AG08395 (cell line): ENCODE measurements around the gene TBKBP1.
A peak's percentile ranks its signal among the peaks of the same experiment; 100 is the strongest.
"Not testable (repeated sequence)": the region's sequence is repeated elsewhere in the genome, so short reads cannot be mapped to it uniquely, and the experiment has no call there.

Source experiments
- DNase-seq: peaks from one replicate; pipeline ENCODE4 v3.0.0; 2012; ENCODE audit warnings: mixed read lengths, low spot score

The TBKBP1 gene

DNA sequence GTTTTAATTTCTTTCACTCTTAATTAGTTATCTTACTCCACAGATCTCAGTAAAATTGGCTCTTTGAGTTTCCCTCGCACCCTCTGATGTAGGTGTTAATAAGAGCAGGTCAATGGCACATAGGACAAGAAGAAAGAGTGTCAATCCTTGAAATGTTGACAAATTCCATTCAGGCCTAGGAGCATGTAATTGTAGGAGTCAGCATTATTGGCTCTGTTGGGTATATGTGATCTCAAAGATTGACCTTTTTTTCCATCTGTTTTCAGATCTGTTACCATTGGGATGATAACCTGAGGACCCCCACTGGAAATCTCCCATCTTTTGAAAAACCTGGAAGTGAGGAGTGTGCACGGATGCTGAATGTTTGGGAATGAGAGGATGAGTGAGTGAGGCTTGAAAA is 11.8 kb upstream of the TBKBP1 start:
- DNase-seq: no peak

DNA sequence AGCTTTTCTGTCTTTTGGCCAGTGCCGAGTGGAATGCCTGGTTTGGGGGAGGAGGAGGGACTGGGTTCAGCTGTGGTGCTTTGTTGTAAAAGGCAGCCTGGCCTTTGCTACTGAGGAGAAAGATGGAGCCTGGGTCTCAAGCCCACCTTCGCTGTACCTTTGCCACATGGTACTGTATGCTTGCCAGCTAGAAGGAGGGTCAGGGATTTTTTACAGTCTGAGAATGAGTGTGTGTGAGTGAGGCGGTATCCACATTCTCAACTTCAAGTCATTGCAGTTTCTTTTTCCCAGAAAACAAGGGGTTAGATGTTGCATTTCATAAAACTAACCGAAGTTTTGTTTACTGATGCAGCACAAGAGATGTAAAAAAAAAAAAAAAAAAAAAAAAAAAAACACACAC is 11.2 kb upstream of the TBKBP1 start:
- DNase-seq: not testable (repeated sequence)

GRCh38 chr17:47684025-47684424 is 9.9 kb upstream of the TBKBP1 start:
- DNase-seq: no peak

DNA sequence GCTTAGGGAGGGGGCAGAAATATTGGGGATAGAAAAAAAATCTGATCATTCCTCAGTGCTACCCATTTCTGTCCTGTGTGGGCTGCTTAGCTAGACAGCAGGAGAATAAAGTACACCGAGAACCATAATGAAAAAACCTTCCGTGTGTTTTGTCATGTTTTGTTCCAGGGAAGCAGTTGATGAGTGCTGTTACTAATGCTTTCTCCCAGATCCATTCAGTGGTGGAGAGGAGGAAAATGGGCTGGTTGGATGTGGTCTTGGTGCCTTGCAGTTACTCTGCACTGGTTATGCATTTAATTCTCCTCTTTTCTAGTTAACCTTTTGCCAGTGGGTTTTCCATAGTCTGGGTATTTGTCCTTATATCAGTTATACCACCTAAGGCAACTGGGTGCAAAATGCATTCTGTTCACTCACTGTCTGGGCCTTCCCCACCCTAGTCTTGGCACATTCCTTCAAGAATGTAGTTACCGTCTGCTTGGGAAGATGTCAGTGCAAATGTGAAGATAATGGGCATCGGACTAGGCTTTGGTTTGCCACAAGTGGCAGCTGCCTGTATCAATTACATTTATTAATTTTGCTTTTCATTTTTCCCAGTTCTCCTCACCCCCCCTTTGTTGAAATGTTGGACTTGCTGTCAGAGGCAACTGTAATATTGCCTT is 9.3 kb upstream of the TBKBP1 start:
- no peak for DNase-seq

- DNase-seq: no peak
Observed at GRCh38 chr17:47685556-47686275, 8.2 kb upstream of the TBKBP1 start.

DNA sequence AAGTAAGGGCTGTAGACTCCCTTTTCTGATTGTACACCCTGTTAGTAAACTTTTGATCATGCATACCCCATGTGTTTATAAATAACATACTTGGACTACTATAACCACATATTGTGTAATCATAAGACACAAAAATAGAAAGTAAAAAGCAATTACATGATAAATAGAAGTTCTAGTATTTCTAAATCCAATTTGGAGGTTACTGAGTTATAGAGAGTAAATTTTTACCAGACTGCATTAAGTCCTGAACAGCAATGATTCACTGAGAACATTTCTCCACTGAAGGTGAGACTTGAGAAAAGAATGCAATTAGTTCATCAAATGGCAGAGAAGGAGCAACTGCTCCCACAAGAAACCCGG is 7.7 kb upstream of the TBKBP1 start:
- DNase-seq: peak; percentile 53

DNA sequence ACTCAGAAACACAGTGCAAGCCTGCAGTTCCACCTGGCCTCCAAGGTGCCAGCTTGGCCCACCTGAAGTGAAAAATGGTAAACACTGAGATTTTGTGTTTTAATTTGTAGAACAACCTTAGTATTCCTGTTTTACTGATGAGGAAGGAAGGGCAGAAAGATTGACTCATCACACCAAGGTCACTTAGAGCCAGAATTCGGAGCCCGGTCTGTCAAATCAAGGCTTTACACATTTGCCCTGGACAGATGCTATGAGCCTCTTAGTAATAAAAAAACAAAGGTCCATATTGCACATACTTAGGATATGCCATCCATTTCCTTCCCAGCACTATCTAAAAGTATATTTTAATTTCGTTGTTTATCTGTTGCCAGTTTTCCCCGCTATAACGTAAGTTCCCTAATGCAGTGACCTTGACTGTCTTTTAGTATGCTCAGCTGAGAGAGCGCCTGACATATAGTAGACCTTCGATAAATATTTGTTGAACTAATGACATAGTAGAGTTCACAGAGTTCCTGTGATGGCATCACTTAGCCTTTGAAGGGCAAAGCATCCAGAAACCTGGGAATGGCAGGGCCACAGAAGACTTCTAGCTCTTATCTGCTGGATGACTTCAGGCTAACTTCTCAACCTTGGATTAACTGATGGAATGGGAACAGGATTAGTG is 7.2 kb upstream of the TBKBP1 start:
- DNase-seq: no peak

- no peak for DNase-seq
Observed at GRCh38 chr17:47687328-47687690, 6.7 kb upstream of the TBKBP1 start.

GRCh38 chr17:47687748-47688147 is 6.2 kb upstream of the TBKBP1 start:
- no peak for DNase-seq

DNA sequence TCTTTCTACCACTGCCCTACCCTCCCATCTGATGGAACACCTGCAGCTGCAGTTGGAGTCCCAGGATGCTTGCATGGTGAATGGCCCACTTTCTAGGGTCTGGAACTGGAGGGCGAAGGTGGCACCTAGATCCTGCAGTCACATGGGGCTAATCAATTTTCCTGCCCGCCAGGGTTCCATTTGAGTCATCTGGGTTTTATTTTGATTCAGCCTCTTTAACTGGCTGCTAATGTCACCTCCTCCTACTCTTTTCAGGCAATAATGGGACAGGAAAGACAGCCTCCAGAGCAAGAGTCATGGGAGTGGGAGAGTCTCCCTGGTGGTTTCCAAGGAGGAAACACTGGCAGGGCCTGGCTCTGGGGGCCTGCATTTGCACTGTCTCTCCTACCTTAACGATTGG is 3.8 kb upstream of the TBKBP1 start:
- no peak for DNase-seq

DNA sequence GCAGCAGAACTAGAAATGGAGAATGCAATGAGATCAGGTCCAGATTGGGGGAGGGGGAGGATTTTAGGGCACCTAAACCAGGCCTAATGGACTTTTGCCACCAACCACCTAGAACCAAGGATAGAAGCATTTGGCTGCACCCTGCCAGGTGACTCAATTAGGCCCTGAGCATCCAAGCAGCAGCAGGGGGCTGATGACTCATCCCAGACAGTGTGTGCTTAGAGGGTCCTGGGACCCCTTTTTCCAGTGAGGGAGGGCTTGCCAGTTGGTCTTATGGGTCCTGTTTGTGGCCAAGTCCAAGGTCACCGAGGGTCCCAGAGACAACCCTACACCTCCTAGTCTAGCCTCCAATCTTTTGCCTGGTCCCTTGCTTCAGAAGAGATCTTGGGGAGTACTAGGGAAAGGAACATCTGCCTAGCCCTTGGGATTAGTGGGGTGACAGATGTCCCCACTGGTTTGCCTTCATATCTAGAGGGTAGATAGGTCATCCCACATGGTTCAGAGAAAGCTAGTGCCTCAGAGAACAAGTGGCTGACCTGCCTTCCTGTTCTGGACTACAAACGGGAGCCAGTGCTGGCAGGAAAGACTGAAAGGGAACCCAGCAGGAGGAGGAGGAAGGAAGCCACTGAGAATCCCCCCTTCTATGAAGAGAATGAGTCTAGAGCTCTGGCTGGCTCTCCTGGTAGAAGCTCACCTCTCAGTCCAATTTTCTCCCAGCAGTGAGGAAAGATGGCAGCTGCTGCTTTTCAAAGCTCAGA is 1.6 kb upstream of the TBKBP1 start:
- no peak for DNase-seq

DNA sequence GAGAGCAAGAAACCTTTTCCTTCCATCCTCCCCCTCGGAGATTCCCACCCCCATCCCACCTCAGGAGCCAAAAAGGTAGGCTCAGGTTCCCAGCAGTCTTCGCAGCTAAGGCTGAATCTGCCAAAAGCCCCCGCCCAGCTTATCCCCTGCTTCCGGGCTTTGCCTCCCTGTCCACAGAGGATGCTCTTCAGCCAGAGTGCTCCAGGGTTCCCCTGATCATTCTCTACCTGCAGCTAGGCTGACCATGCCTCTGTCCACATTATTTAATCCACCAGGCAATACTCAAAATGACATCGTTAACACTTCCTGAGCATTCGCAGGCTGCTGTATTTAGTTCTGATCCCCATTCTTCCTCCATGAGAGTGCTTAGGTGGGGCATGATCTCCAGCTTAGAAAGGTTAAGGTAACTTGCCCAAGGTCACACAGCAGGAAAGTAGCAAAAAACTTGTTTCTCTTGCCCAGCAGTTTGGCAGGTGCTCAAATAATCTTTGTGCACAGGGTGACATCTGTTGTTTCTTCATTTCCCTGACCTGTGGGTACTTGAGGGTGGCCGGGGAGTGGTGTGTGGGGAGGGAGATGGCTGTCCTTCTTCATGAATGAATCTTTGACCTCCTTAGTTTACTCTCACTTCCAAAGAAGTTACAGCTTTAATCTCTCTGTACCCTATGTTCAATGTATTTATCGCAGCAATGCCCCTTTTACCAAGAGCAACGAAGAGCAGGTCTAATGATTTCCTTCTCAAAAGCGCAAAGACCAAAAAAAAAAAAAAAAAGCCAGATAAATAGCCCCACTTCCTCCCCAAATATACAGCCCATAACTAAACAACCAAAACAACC is 848 bp upstream of the TBKBP1 start:
- no peak for DNase-seq

GRCh38 chr17:47694581-47695428 is 844 bp downstream of the TBKBP1 start:
- peak; percentile 83 for DNase-seq

- no peak for DNase-seq
Observed at GRCh38 chr17:47695429-47696376, 1.7 kb downstream of the TBKBP1 start.

DNA sequence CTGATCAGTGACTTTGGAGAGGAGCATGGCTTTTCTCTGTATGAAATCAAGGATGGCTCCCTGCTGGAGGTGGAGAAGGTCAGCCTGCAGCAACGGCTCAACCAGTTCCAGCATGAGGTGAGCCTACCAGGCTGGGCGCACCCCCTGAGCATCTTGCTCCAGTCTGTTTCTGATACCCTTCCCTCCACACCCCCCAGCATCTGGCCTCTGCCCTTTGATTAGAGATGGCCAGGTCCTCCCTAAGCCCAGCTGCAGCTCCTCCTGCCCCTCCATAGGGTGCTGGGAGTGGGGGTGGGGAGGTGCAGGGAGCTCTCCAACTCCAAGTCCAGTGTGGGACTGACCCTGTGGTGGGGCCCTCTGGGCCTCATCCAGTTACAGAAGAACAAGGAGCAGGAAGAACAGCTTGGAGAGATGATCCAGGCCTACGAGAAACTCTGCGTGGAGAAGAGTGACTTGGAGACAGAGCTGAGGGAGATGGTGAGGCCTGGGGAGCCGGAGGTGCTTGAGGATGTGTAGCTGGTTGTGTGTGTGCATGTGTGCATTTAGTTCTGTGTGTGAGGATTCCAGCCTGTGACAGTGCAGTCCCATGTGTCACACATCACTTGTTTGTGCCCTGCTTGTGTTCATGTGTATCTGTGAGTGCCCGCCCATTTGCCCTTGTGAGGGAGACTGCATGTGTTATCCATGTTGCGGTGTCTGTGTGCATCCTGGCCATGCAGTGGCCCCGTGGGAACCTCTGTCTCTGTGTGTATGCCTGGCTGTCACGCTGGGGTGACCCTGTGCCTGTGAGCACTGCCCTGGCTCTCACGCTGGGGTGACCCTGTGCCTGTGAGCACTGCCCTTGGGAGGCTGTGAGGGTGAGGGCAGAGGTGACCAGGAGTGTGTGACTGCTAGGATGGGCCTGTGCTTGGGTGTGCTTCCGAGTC is 3.0 kb downstream of the TBKBP1 start:
- no peak for DNase-seq

- DNase-seq: no peak
Observed at GRCh38 chr17:47697906-47698711, 4.1 kb downstream of the TBKBP1 start.

DNA sequence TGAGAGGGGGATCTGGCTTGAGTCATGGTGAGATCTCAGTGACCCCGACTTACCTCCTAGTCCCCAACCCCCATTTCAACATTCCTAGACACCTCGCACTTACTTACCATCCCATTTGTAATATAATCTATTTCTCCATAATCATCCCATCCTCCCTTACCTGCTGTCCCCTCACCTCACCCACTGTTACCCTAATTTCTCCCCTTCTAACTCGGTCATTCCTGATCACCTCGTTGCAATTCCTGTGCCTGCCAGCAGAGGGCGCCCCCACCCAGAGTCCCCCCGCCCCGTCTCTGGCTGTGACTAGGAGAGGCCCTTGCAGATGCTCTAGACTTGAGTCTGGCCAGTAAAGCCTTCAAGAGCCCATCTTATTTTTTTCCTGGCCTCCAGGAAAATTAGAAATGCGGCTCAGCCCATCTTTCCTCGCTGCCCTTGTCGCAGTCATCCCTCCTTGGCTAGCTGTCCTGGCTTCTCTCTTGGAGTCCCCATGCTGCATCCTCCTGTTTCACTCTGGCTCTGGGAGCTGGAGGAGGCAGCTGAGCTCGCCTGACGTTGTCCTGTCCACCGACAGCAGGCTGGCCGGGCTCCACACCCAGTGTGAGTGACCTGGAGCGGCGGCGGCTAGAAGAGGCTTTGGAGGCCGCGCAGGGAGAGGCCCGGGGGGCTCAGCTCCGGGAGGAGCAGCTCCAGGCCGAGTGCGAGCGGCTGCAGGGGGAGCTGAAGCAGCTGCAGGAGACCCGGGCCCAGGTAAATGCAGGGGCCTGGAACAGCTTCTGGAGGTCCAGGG is 5.0 kb downstream of the TBKBP1 start:
- DNase-seq: peak; percentile 91
